Jurkat, Clone E6-1 (cell line): ENCODE measurements around the gene SART3.
"Not testable (repeated sequence)": the region's sequence is repeated elsewhere in the genome, so short reads cannot be mapped to it uniquely, and the experiment has no call there.

Source experiments
- DNase-seq: peaks from one replicate; pipeline ENCODE4 v3.0.0-alpha.2; 2011; ENCODE audit warnings: low read depth, low spot score
- H3K4me3 ChIP-seq: 2 replicates; pipeline ENCODE4 v1.5.1; 2011; ENCODE audit warnings: mild to moderate bottlenecking, low read length, control low read depth, moderate library complexity

Gene SART3

GRCh38 chr12:108582978-108583770, 22.2 kb upstream of the SART3 start:
- DNase-seq = no peak
- no peak overlapping the region for H3K4me3 ChIP-seq

GRCh38 chr12:108582509-108582908, 21.5 kb upstream of the SART3 start:
- DNase-seq = no peak
- no peak overlapping the region for H3K4me3 ChIP-seq

GRCh38 chr12:108581311-108582227, 20.6 kb upstream of the SART3 start:
- no peak for DNase-seq
- no peak overlapping the region for H3K4me3 ChIP-seq

- no peak for DNase-seq
- H3K4me3 ChIP-seq = no peak overlapping the region
Observed at GRCh38 chr12:108580531-108580930, 19.6 kb upstream of the SART3 start.

- no peak overlapping the region for H3K4me3 ChIP-seq
- no peak for DNase-seq
Observed at GRCh38 chr12:108578813-108579212, 17.8 kb upstream of the SART3 start.

- no peak overlapping the region for H3K4me3 ChIP-seq
- DNase-seq = no peak
Observed at GRCh38 chr12:108578264-108578663, 17.3 kb upstream of the SART3 start.

- DNase-seq = no peak
- H3K4me3 ChIP-seq = no peak overlapping the region
Observed at GRCh38 chr12:108577458-108577857, 16.5 kb upstream of the SART3 start.

GRCh38 chr12:108576660-108577234, 15.8 kb upstream of the SART3 start:
- H3K4me3 ChIP-seq = no peak overlapping the region
- DNase-seq = no peak

- no peak overlapping the region for H3K4me3 ChIP-seq
Observed at GRCh38 chr12:108575199-108575912, 14.4 kb upstream of the SART3 start.

GRCh38 chr12:108574276-108574675, 13.3 kb upstream of the SART3 start:
- not testable (repeated sequence) for H3K4me3 ChIP-seq, DNase-seq

More at GRCh38 chr12:108575199-108575912, 14.4 kb upstream of the SART3 start:
- no peak for DNase-seq

- no peak for DNase-seq
- H3K4me3 ChIP-seq = no peak overlapping the region
Observed at GRCh38 chr12:108573317-108573716, 12.3 kb upstream of the SART3 start.

- H3K4me3 ChIP-seq = no peak overlapping the region
- DNase-seq = no peak
Observed at GRCh38 chr12:108572166-108572790, 11.3 kb upstream of the SART3 start.

- H3K4me3 ChIP-seq = no peak overlapping the region
- DNase-seq = no peak
Observed at GRCh38 chr12:108571609-108572165, 10.7 kb upstream of the SART3 start.

GRCh38 chr12:108570743-108571608, 10.0 kb upstream of the SART3 start:
- DNase-seq = peak; percentile 65
- H3K4me3 ChIP-seq = no peak overlapping the region

GRCh38 chr12:108568338-108569154, 7.6 kb upstream of the SART3 start:
- H3K4me3 ChIP-seq = peak overlapping the region; percentile 13
- peak; percentile 97 for DNase-seq

- DNase-seq = no peak
- H3K4me3 ChIP-seq = no peak overlapping the region
Observed at GRCh38 chr12:108567406-108568337, 6.7 kb upstream of the SART3 start.
